Measurements from ENCODE around the gene GMPPB. TPM values are rescaled to one million over a fixed set of nuclear protein-coding genes. Genes with fewer than 3 reads are reported as not detected.
A peak's percentile ranks its signal among the peaks of the same experiment; 100 is the strongest.

Gene GMPPB
- total RNA-seq, 4 donors from 2014 or later: 15.6 to 20.5 (median 17.3) TPM

DNA sequence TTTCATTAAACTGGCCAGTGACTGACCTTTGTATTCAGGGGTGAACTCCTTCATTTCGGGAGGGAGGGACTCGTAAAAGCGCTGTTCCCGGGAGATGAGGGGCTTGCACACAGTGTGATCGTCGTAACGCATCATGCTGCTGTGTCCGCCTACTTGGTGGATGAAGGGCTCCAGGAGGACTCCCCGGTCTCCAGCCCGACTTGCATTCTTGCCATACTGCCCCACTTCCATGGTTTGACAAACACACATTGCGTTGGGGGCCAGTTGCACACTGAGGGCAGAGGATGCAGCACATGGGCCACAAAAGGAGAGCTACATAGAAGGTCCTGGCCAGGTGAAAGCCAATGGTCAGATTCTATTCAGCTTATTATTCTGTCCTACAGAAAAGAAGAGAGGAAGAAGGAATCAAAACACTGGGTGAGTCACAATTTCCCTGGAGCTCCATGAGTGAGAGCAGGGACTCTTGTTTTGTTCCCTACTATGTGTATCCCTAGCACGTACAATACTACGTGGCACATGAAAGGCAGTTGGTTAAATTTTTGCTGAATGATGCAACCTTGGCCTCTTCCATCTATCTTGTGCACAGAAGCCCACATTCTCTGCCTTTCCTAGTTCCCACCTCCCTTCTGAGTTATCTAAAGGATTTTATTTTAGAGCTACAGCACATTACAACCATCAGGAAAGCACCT is 24.2 kb upstream of the GMPPB start:
- Histone ChIP-seq H3K9me3 (no peaks in the 10 kb centered on the region), H3K36me3 (peaks cover 0 to 28% of the 10 kb centered on the region in 2 donors), H3K27ac (no peak overlapping the region), H3K27me3 (no peaks in the 10 kb centered on the region), H3K4me1 (peaks cover 0 to 32% (median 3%) of the 10 kb centered on the region in 3 donors), H3K4me3 (no peak overlapping the region)
- no peak for ATAC-seq
- TF ChIP-seq CTCF (IDR thresholded peaks at IDR 0.05) (no peak), POLR2A (IDR thresholded peaks at IDR 0.05) (no peak), POLR2AphosphoS5 (IDR thresholded peaks at IDR 0.05) (no peak), EP300 (IDR thresholded peaks at IDR 0.05) (no peak)
- WGBS, 2 donors (ENCODE audit: low coverage in 1 of 2): 72% methylated on average over 6 to 10 of the region's 13 CpGs

- ATAC-seq: no peak
- Histone ChIP-seq H3K36me3 (peaks cover 0 to 45% of the 10 kb centered on the region in 2 donors), H3K27me3 (no peaks in the 10 kb centered on the region), H3K9me3 (no peaks in the 10 kb centered on the region), H3K27ac (peak overlapping the region in 1 of 4 donors; percentile 24), H3K4me1 (peaks cover 0 to 29% (median 3%) of the 10 kb centered on the region in 3 donors), H3K4me3 (no peak overlapping the region)
- TF ChIP-seq CTCF (IDR thresholded peaks at IDR 0.05) (peak in 1 of 4 experiments; percentile 12), POLR2AphosphoS5 (IDR thresholded peaks at IDR 0.05) (no peak)
- 43 to 53% methylated on average over 1 to 2 of the region's 2 CpGs for WGBS, 2 donors (ENCODE audit: low coverage in 1 of 2)
Measured at GRCh38 chr3:49745986-49746385, 22.2 kb upstream of the GMPPB start.

- H3K27me3 ChIP-seq: no peaks in the 10 kb centered on the region
- H3K9me3 ChIP-seq: no peaks in the 10 kb centered on the region
- no peak for TF ChIP-seq POLR2A (IDR thresholded peaks at IDR 0.05)
- no peak for TF ChIP-seq CTCF (IDR thresholded peaks at IDR 0.05)
- TF ChIP-seq EP300 (IDR thresholded peaks at IDR 0.05): no peak
- TF ChIP-seq POLR2AphosphoS5 (IDR thresholded peaks at IDR 0.05): no peak
- ATAC-seq: no peak
- peaks cover 0 to 2% (median 0%) of the 10 kb centered on the region in 3 donors for H3K4me1 ChIP-seq
- no peak overlapping the region for H3K27ac ChIP-seq
- H3K4me3 ChIP-seq: no peak overlapping the region
- H3K36me3 ChIP-seq: peaks cover 0 to 66% of the 10 kb centered on the region in 2 donors
Measured at GRCh38 chr3:49740427-49740826, 16.7 kb upstream of the GMPPB start.

DNA sequence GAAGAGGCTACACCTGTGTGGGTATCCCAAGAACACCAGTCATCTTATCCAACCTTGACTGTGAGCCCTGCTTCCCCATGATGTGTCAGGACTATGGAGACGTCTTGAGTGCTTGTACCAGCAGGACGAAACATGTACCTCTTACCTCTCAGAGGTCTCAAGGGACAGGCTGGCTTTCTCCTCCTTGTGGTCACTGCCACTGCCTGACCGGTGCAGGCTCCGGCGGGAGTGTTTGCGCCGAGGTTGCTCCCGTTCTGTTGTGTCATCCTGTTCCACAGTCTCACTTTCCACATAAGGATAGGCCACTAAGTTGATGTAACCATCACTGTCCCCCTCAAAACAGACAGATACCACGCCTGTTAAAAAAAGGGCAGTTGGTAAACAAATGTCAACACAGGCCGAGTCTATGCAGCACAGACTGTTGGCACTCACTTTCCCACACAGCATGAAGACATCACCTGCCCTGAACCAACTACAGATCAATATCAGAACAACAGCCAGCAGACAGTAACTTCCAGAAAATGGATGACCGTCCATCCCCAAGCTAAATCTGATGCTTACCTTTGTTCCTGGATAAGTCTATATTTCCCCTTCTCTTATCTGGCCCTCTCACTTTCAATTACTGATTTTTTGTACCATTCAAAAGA is 14.4 kb upstream of the GMPPB start:
- no peak overlapping the region for H3K27ac ChIP-seq
- no peaks in the 10 kb centered on the region for H3K27me3 ChIP-seq
- 73 to 91% methylated on average over 2 to 4 of the region's 11 CpGs for WGBS, 2 donors (ENCODE audit: low coverage in 1 of 2)
- no peaks in the 10 kb centered on the region for H3K9me3 ChIP-seq
- peaks cover 0 to 80% of the 10 kb centered on the region in 2 donors for H3K36me3 ChIP-seq
- no peaks in the 10 kb centered on the region for H3K4me1 ChIP-seq
- no peak for ATAC-seq
- no peak overlapping the region for H3K4me3 ChIP-seq
- no peak for TF ChIP-seq POLR2AphosphoS5 (IDR thresholded peaks at IDR 0.05)
- no peak for TF ChIP-seq EP300 (IDR thresholded peaks at IDR 0.05)
- no peak for TF ChIP-seq CTCF (IDR thresholded peaks at IDR 0.05)
- TF ChIP-seq POLR2A (IDR thresholded peaks at IDR 0.05): no peak

DNA sequence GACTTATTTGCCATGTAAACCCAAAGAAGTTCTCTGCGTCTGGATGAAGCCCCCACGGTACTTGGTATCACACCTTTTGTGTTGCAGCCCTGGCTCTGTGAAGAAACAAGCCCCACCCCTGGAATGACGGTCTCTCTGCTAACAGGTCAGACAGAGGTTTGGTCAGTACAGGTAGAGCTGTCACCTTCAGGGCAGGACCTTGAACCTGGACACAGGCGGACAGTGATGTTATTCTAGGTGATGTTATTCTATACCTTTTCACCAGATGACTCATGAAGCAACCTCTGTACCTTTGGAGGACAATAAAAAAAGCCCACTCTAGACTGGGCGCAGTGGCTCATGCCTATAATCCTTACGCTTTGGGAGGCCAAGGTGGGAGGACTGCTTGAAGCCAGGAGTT is 11.0 kb upstream of the GMPPB start:
- H3K4me3 ChIP-seq: no peak overlapping the region
- peaks cover 0 to 91% of the 10 kb centered on the region in 2 donors for H3K36me3 ChIP-seq
- no peak overlapping the region for H3K27ac ChIP-seq
- no peaks in the 10 kb centered on the region for H3K27me3 ChIP-seq
- no peak for ATAC-seq
- H3K4me1 ChIP-seq: no peaks in the 10 kb centered on the region
- TF ChIP-seq EP300 (IDR thresholded peaks at IDR 0.05): no peak
- TF ChIP-seq POLR2AphosphoS5 (IDR thresholded peaks at IDR 0.05): no peak
- TF ChIP-seq CTCF (IDR thresholded peaks at IDR 0.05): no peak
- TF ChIP-seq POLR2A (IDR thresholded peaks at IDR 0.05): no peak
- WGBS, 2 donors (ENCODE audit: low coverage in 1 of 2): 90 to 91% methylated on average over 2 to 4 of the region's 6 CpGs
- no peaks in the 10 kb centered on the region for H3K9me3 ChIP-seq

Data from gastroesophageal sphincter (tissue), 4 donors.